ENCODE results near the gene NIPA2.

Gene NIPA2

GRCh38 chr15:22904736-22905135 is 66.3 kb downstream of the NIPA2 start:
- DNase-seq = no peak

- DNase-seq = no peak
Observed at GRCh38 chr15:22907161-22907950, 68.9 kb downstream of the NIPA2 start.

GRCh38 chr15:22908830-22909229 is 70.4 kb downstream of the NIPA2 start:
- no peak for DNase-seq

- no peak for DNase-seq
Observed at GRCh38 chr15:22911306-22911705, 72.8 kb downstream of the NIPA2 start.

GRCh38 chr15:22912256-22912655 is 73.8 kb downstream of the NIPA2 start:
- DNase-seq = no peak

- DNase-seq = no peak
Observed at GRCh38 chr15:22913646-22914380, 75.3 kb downstream of the NIPA2 start.

GRCh38 chr15:22915866-22916515 is 77.5 kb downstream of the NIPA2 start:
- DNase-seq = no peak

GRCh38 chr15:22916606-22917350 is 78.3 kb downstream of the NIPA2 start:
- DNase-seq = no peak

- no peak for DNase-seq
Observed at GRCh38 chr15:22917556-22917955, 79.1 kb downstream of the NIPA2 start.
